Measurements from ENCODE around the gene ADA.
A peak's percentile ranks its signal among the peaks of the same experiment; 100 is the strongest.

DNA sequence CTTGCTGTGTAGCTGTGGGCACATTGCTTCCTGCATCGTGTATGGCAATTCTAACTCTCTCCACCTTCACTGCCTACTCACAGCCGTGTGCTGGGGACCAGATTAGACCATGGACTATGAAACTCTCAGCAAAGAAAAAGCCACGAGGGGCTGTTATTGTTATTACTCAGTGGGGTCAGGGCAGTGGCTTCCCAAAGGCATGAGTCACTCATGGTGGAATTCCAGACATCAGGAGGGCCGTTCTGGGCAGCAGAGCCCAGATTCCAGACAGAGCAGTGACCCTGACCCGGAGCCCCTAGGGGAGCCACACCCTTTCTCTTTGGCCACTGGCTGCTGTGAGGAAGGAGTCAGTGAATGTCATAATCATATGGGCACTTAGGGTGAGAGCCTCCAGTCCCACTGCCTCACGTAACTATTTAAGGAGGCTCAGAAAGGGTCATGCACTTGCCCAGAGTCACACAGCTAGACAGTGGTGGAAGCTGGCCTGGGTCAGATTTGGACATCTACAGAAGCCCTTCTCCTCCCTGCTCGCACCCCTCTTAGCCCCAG, 41.5 kb upstream of the ADA start:
- TF ChIP-seq FOS (IDR thresholded peaks at IDR 0.05; ENCODE audit: low read depth, low read length) (peak; percentile 99), CEBPB (IDR thresholded peaks at IDR 0.05; ENCODE audit: low read depth, low read length) (peak; percentile 50; the same call in 1 of the 2 replicates), POLR2A (IDR thresholded peaks at IDR 0.05; ENCODE audit: low read depth, low read length) (no peak), RFX5 (IDR thresholded peaks at IDR 0.05; ENCODE audit: low read depth, low read length) (0 out of 2 replicates have a peak, but pooled peaks have one; percentile 17), CHD1 (IDR thresholded peaks at IDR 0.05; ENCODE audit: low read depth, low read length) (no peak), RAD21 (IDR thresholded peaks at IDR 0.05; ENCODE audit: low read length) (no peak), SMC3 (IDR thresholded peaks at IDR 0.05; ENCODE audit: low read depth, low read length) (no peak; the same call in 1 of the 2 replicates), MXI1 (IDR thresholded peaks at IDR 0.05; ENCODE audit: borderline replicate concordance, low read depth, low read length) (peak; percentile 85), MAZ (IDR thresholded peaks at IDR 0.05; ENCODE audit: borderline replicate concordance, low read depth, low read length) (peak; percentile 56; the same call in 1 of the 2 replicates)
- TF ChIP-seq, protein P1, sequence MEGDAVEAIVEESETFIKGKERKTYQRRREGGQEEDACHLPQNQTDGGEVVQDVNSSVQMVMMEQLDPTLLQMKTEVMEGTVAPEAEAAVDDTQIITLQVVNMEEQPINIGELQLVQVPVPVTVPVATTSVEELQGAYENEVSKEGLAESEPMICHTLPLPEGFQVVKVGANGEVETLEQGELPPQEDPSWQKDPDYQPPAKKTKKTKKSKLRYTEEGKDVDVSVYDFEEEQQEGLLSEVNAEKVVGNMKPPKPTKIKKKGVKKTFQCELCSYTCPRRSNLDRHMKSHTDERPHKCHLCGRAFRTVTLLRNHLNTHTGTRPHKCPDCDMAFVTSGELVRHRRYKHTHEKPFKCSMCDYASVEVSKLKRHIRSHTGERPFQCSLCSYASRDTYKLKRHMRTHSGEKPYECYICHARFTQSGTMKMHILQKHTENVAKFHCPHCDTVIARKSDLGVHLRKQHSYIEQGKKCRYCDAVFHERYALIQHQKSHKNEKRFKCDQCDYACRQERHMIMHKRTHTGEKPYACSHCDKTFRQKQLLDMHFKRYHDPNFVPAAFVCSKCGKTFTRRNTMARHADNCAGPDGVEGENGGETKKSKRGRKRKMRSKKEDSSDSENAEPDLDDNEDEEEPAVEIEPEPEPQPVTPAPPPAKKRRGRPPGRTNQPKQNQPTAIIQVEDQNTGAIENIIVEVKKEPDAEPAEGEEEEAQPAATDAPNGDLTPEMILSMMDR (conservative IDR thresholded peaks at IDR 0.05; ENCODE audit: low read depth, low read length): no peak
